GM18951 (cell line): ENCODE results near the gene CAPZA1.

ENCODE experiments used
- POLR2A ChIP-seq: IDR thresholded peaks from 4 replicates; pipeline ENCODE4 v1.6.1; 2011; ENCODE audit warnings: mild to moderate bottlenecking; ENCODE audit not compliant: insufficient read length, insufficient read depth; ENCODE audit errors: extremely low read depth
- in situ Hi-C: fragments of 300-500 bp; cut with MboI; formaldehyde crosslinking; loops from one replicate; pipeline ENCODE4 v1.12.0; 2022; ENCODE audit warnings: low sequenced_read_pairs, mixed read lengths, inconsistent platforms; ENCODE audit not compliant: unreplicated experiment

CAPZA1 gene

GRCh38 chr1:112674986-112675727, 55.5 kb downstream of the CAPZA1 start:
- no peak for TF ChIP-seq POLR2A
- in situ Hi-C loops, result loop anchor here (25.0 kb wide), 1 partner anchor 163 kb away; the partner anchor contains the start of gene WNT2B

DNA sequence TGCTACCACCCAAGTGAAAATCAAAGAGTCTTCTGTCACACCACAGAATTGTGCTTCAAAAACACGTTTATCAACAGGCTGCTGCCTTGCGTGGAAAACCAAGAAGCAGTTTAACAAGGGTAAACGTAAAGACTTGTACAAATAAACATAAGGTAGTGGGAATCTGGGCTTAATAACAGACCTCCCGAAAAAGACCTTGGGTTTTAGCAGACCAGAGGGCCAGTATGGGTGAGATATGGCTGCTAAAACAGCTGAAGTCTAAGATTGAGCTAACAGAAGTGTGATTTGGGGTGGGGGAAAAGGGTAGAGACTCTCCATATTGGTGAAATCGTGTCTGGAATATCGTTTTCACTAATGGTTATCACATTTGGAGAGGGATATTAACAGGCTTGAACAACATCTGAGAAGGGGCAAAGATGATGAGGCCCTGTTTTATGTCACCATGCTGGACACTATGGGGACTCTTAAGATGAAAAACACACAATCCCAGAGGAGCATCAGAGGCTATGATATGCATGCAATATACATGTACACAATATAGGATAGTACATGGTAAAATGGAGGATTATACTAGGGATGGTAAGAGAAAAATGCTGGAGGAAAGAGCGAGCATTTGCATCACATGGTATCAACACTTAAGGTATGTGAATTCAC, 56.2 kb downstream of the CAPZA1 start:
- in situ Hi-C loops, result loop anchor here (25.0 kb wide), 1 partner anchor 164 kb away; the partner anchor contains the start of gene WNT2B
- no peak for TF ChIP-seq POLR2A

DNA sequence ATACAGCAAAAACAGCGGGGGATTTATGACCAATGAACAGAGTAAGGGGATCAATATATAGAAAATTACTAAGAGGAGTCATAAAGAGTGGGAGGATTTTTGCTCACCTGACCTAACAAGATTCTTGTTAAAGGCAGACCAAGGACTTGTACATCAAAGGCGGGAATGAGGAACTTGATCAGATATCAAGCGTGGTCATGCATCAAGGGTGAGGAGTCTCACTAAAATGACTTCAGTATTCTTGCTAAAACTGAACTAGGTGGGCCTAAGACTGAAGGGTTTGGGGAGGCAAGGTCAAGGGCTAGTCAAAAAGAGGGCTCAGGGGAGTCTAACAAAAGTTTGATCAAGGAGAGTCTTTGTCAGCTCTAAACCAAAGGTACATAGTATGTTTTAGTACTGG, 56.9 kb downstream of the CAPZA1 start:
- in situ Hi-C loops, result loop anchor here (25.0 kb wide), 1 partner anchor 164 kb away; the partner anchor contains the start of gene WNT2B
- TF ChIP-seq POLR2A, result no peak

GRCh38 chr1:112677501-112677900, 57.9 kb downstream of the CAPZA1 start:
- no peak for TF ChIP-seq POLR2A
- in situ Hi-C loops, result loop anchor here (25.0 kb wide), 1 partner anchor 165 kb away; the partner anchor contains the start of gene WNT2B

- in situ Hi-C loops, result loop anchor here (25.0 kb wide), 1 partner anchor 166 kb away; the partner anchor contains the start of gene WNT2B
- no peak for TF ChIP-seq POLR2A
Observed at GRCh38 chr1:112678605-112679004, 59.0 kb downstream of the CAPZA1 start.

DNA sequence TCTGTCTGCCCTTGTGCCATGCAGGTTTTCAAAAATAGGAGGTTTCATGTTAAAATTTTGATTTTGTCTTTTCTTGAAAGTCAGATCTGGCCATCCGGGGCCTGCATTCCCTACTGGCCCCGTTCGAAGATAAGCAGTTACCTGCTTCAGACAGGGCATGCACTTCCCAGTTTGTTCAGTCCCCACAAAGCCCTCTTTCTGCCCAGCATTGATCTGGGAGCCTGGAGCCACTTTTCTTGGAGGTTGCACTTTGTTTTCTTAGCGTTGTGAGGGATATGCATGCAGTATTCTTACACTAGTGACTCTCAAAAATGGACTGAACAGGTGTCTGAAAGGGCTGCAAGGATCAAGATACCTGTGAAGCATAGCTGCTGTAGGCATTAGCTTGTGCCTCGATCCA, 66.3 kb downstream of the CAPZA1 start:
- in situ Hi-C loops, result loop anchor here (25.0 kb wide), 1 partner anchor 174 kb away; the partner anchor contains the start of gene WNT2B
- no peak for TF ChIP-seq POLR2A

GRCh38 chr1:112686417-112686816, 66.8 kb downstream of the CAPZA1 start:
- no peak for TF ChIP-seq POLR2A
- in situ Hi-C loops, result loop anchor here (25.0 kb wide), 1 partner anchor 174 kb away; the partner anchor contains the start of gene WNT2B

DNA sequence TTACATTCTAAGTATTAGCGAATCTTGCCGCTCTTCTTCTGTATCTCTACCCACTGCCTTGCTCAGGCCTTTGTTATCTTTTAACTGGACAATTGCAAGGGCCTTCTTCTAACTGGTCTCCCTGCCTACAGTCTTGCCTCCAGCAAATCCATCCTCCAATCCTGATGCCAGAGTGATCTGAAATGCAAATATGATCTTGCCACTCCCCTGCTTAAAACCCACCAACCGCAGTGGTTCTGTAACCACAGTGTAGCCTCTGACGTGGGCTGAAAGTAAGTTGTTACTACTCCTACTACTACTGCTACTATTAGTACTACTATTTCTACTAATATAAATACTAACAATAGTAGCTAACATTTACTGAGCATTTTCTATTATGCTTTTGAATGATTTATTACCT, 67.2 kb downstream of the CAPZA1 start:
- TF ChIP-seq POLR2A, result no peak
- in situ Hi-C loops, result loop anchor here (25.0 kb wide), 1 partner anchor 175 kb away; the partner anchor contains the start of gene WNT2B

DNA sequence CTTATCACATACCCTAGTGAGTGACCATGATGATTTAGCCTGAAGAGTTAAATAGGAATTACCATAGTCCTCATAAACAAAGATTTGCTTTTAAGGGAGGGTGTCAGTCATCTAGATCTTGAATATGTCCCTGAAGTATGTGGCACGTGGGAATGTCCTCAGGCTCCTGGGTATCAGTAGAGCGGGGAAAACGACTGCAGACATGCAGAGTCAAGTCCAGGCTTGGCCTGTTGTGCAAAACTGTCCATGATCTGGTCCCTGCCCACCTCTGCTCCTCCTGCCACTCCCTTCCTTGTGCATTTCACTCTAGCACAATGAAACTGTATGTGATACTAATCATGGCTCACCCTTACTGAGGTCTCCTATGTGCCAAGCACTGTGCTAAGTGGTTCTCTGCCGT, 67.7 kb downstream of the CAPZA1 start:
- TF ChIP-seq POLR2A, result no peak
- in situ Hi-C loops, result loop anchor here (25.0 kb wide), 1 partner anchor 175 kb away; the partner anchor contains the start of gene WNT2B

GRCh38 chr1:112687785-112688496, 68.3 kb downstream of the CAPZA1 start:
- in situ Hi-C loops, result loop anchor here (25.0 kb wide), 1 partner anchor 176 kb away; the partner anchor contains the start of gene WNT2B
- no peak for TF ChIP-seq POLR2A

GRCh38 chr1:112688781-112689193, 69.2 kb downstream of the CAPZA1 start:
- no peak for TF ChIP-seq POLR2A
- in situ Hi-C loops, result loop anchor here (25.0 kb wide), 1 partner anchor 176 kb away; the partner anchor contains the start of gene WNT2B

DNA sequence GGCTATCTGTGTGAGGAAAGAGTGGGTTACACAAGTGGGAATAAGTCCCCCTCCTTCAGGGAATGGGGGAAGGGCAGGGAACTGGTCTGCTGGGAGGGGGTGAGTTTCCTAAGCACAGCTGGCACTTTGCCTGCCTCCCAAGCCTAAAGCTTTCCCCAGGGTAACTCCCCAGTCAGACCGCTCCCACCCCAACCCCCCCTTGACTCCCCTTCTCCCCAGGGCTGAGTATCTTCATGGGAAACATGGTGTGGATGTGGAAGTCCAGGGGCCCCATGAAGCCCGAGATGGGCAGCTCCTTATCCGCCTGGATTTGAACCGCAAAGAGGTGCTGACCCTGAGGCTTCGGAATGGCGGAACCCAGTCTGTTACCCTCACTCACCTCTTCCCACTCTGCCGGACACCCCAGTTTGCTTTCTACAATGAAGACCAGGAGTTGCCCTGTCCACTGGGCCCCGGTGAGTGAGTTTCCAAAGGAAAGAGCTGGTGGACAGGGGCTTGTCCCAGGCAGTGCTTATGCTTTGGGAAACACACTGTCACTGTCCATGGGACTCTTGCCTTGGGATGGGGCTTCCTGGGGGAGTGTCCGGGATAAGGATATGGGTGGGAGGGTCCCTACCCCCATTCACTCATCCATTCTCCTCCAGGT, 69.7 kb downstream of the CAPZA1 start:
- TF ChIP-seq POLR2A, result no peak
- in situ Hi-C loops, result loop anchor here (25.0 kb wide), 1 partner anchor 177 kb away; the partner anchor contains the start of gene WNT2B
